ENCODE measurements around the gene P4HB.

DNA sequence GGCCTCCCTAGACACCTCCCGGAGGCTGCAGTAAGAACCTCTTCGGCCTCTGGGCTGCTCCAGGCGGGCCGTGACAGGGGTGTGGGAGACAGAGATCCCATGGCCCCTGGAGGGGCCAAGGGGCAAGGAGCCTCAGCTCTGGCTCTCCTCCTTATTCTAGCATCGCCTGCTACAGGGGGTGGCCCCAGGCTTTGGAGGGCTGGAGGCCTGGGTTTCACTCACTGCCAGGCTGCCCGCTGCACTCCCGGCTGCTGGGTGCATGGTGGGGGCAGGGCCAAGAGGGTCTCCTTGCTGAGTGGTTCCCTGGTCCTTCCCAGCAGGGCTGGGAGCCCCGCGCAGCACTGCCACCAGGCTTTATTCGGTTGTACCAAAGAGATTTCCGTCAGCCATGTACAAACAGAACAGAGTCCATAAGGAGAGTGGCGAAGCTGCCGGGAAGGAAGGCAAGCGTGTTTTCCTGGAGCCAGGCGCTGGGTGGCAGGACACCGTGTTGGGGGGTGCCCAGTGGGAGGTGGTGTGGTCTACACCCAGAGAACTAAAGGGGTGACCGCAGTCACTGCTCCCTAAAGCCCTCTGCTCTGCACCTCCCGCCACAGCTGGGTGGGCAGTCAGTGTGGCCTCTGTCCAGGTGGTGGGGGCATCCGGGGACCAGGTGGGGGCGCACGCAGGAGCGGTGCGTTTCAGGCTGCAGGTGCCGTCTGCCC lies 43.7 kb upstream of the P4HB start:
- TF ChIP-seq CTCF (IDR thresholded peaks at IDR 0.05) (no peak), POLR2A (IDR thresholded peaks at IDR 0.05) (no peak)
